ENCODE measurements around the gene CEP57. TPM values are rescaled to one million over a fixed set of nuclear protein-coding genes. Genes with fewer than 3 reads are reported as not detected.

Gene CEP57
- total RNA-seq, 1 experiment from 2014 or later = 58.0 TPM

GRCh38 chr11:95802806-95803205 lies 12.5 kb downstream of the CEP57 start:
- H3K4me1 Mint-ChIP-seq = no peaks in the 10 kb centered on the region
- Histone ChIP-seq H3K18ac (ENCODE audit: insufficient read length, low read depth, low read length) (no peak overlapping the region), H3K4me1 (ENCODE audit: insufficient read depth, low read length) (no peaks in the 10 kb centered on the region), H2AFZ (ENCODE audit: low read length) (no peak overlapping the region), H3K56ac (ENCODE audit: insufficient read length, low read depth, low read length) (no peak overlapping the region), H3K4ac (ENCODE audit: low read depth, low read length) (no peak overlapping the region), H3K9me3 (ENCODE audit: control insufficient read depth, low read depth, low read length) (no peaks in the 10 kb centered on the region), H3K23ac (ENCODE audit: insufficient read length, low read depth, low read length) (no peak overlapping the region), H3K79me2 (ENCODE audit: insufficient read depth, low read length) (no peaks in the 10 kb centered on the region; the same call in 1 of the 2 replicates), H3K27me3 (ENCODE audit: insufficient read depth, low read length) (no peaks in the 10 kb centered on the region), H2BK15ac (ENCODE audit: low read depth, low read length) (no peak overlapping the region), H4K8ac (replicated peaks; ENCODE audit: insufficient read length, low read depth, low read length) (no peak overlapping the region), H3K14ac (ENCODE audit: insufficient read depth, low read length) (no peak overlapping the region), H2BK20ac (ENCODE audit: low read depth, low read length, poor library complexity, severe bottlenecking) (no peak overlapping the region), H4K5ac (ENCODE audit: insufficient read length, low read depth, low read length) (no peak overlapping the region), H3K9ac (ENCODE audit: extremely low read depth, insufficient read length, low read length) (no peak overlapping the region), H2BK120ac (ENCODE audit: low read depth, low read length, poor library complexity, severe bottlenecking) (no peak overlapping the region), H2AK5ac (ENCODE audit: insufficient read length, low read length) (no peak overlapping the region), H2BK12ac (ENCODE audit: insufficient read length, low read depth, low read length) (no peak overlapping the region), H3K4me2 (ENCODE audit: insufficient read depth, insufficient read length, low read length) (no peak overlapping the region), H4K20me1 (ENCODE audit: control insufficient read depth, insufficient read depth, insufficient read length) (no peaks in the 10 kb centered on the region), H2BK5ac (ENCODE audit: insufficient read length, low read length) (no peak overlapping the region), H3T11ph (ENCODE audit: low read length) (no peak overlapping the region), H3K23me2 (ENCODE audit: insufficient read length, low read depth, low read length, poor library complexity, severe bottlenecking) (no peaks in the 10 kb centered on the region), H3K27ac (ENCODE audit: insufficient read length, low read depth, low read length) (no peak overlapping the region), H3K79me1 (ENCODE audit: insufficient read depth, low read depth, low read length, poor library complexity, severe bottlenecking) (no peaks in the 10 kb centered on the region), H4K91ac (ENCODE audit: insufficient read length, low read depth, low read length) (no peak overlapping the region)
- DNase-seq = no peak
- no peak overlapping the region for H3K27ac Mint-ChIP-seq
- TF ChIP-seq CTCF (conservative IDR thresholded peaks at IDR 0.05) = no peak
- WGBS (ENCODE audit: extremely low coverage, insufficient read length, low lambda C conversion rate) = no CpG with 5 or more reads among the region's 1 CpG
- H3K4me3 Mint-ChIP-seq = no peak overlapping the region
- peaks cover 13 to 23% of the 10 kb centered on the region in 2 experiments; a peak in 4 of 5 replicates for H3K9me3 Mint-ChIP-seq
- no peaks in the 10 kb centered on the region for H3K27me3 Mint-ChIP-seq (ENCODE audit: low read depth)
- H3K36me3 Mint-ChIP-seq (ENCODE audit: insufficient read depth in 1 of 3, low read depth in 3 of 3) = peaks cover 58 to 77% (median 77%) of the 10 kb centered on the region in 3 experiments

All from H9 (cell line).